GM19397 (cell line): Measurements from ENCODE around the gene ABCB11.
A peak's percentile ranks its signal among the peaks of the same experiment; 100 is the strongest.
"Not testable (repeated sequence)": the region's sequence is repeated elsewhere in the genome, so short reads cannot be mapped to it uniquely, and the experiment has no call there.

Source experiments
- ATAC-seq: cut with Tn5 transposase; IDR thresholded peaks from one replicate; pipeline ENCODE4 v1.9.1; 2021; ENCODE audit warnings: mild to moderate bottlenecking, moderate library complexity; ENCODE audit not compliant: unreplicated experiment

ABCB11 gene

DNA sequence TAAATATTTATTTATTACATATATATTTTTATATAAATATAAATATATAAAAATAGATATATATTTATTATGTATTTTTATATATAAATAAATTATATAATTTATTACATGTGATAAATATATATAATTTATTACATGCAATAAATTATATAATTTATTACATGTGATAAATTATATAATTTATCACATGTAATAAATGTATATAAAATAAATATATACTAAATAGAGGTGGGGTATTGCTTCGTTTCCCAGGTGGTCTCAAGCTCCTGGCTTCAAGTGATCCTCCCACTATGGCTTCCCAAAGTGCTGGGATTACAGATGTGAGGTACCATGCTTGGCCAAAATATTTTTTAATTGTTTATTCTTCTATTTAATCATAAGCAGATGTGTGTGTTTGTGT lies 133.7 kb downstream of the ABCB11 start:
- ATAC-seq = no peak

DNA sequence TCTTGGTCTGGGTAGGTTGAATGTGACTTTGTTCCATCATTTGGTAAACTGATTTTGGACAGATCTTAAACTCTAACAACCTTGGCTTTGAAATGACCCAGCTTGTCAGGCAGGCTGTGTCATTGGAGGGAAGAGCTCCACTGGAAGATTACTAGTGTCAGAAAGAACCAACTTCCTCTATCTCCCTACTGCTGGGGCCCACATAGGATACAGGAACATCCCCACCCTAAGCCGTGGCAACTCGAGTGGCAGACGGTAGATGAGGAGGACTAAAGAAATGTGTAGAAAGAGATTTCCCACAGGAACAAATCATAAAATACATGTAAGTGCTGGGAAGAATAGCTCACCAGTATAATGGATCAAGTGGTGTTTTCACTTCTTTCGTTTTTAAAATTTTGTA lies 134.3 kb downstream of the ABCB11 start:
- no peak for ATAC-seq

DNA sequence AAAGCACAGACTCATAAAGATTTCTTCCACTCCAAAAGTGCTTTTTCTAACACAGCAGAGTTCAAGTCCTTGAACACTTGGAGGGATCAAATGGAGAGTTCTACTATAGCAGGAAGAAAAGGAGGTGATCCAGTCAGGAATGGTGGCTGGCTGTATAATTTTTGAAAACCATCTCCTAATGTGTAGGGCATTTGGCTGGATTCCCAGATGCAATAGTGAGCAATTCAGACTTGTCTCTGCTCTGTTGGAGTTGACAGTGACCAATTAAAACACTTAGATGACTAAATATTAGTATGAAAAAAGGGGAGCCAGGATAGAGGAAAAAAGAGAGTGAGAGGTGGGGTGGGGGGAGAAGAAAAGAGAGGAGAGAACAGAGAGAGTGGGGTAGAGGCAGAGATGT lies 135.4 kb downstream of the ABCB11 start:
- no peak for ATAC-seq

DNA sequence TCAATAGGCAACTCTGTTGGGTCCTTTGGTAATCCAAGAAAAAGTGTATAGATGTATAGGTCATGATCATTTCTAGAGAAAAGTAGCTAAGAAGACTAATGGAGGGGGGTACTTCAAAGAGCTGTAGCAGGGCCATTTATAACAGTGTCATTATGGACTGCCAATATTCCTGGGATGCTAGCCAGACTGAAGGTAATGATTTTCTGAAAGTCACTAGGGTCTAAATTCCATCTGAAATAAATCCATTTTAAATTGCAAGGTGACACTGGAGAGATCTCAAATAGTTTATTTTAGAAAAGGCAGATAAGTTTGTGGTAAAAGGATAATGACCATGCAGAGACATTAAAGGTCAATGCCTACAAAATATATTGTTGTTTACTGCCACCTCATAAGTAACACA lies 136.4 kb downstream of the ABCB11 start:
- no peak for ATAC-seq

GRCh38 chr2:168894101-168894500 lies 137.0 kb downstream of the ABCB11 start:
- no peak for ATAC-seq

GRCh38 chr2:168892327-168892726 lies 138.8 kb downstream of the ABCB11 start:
- no peak for ATAC-seq

- ATAC-seq = peak; percentile 100
These were observed 140.9 kb downstream of the ABCB11 start, which contains the start of gene SPC25 for GRCh38 chr2:168890006-168890782. SPC25 (minus strand) TSS chr2:168890430; CDS start chr2:168889519, 911 bp downstream.

GRCh38 chr2:168889635-168890005 lies 141.5 kb downstream of the ABCB11 start:
- no peak for ATAC-seq

GRCh38 chr2:168884975-168885374 lies 146.1 kb downstream of the ABCB11 start:
- ATAC-seq = no peak

- ATAC-seq = not testable (repeated sequence)
These were observed 149.0 kb downstream of the ABCB11 start for GRCh38 chr2:168882163-168882562.

DNA sequence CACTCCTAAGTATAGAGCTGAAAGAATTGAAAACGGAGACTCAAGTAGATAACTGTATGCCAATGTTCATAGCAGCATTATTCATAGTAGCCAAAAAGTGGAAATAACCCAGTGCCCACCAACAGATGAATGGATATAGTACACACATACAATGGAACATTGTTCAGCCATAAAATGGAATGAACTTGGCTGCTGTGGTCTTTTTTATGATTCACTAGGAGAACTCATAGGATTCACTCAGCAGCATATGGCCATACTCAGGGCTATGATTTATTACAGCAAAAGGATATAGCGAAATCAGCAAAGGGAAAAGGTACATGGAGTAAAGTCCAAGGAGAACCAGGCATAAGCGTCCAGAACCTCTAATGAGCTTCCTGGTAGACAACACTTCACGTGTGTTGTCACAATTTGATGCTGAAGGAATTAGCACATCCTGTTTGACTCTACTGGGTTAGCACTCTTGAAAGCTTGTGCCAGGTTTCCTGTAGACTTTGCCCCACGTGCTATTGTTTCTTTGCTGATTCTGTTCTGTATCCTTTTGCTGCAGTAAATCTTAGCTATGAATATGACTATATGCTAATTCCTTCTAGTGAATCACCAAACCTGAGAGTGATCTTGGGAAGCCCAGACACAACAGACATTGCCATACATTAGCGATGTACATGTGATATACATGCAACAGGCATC lies 156.6 kb downstream of the ABCB11 start:
- ATAC-seq = no peak

DNA sequence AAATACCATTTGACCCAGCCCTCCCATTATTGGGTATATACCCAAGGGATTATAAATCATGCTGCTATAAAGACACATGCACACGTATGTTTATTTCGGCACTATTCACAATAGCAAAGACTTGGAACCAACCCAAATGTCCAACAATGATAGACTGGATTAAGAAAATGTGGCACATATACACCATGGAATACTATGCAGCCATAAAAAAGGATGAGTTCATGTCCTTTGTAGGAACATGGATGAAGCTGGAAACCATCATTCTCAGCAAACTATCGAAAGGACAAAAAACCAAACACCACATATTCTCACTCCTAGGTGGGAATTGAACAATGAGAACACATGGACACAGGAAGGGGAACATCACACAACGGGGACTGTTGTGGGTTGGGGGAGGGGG lies 160.3 kb downstream of the ABCB11 start:
- not testable (repeated sequence) for ATAC-seq
